ENCODE measurements around the gene CMYA5. TPM values are rescaled to one million over a fixed set of nuclear protein-coding genes. Genes with fewer than 3 reads are reported as not detected.

CMYA5 gene
- 1 to 10 TPM; 1.6 to 5.6 TPM for total RNA-seq

DNA sequence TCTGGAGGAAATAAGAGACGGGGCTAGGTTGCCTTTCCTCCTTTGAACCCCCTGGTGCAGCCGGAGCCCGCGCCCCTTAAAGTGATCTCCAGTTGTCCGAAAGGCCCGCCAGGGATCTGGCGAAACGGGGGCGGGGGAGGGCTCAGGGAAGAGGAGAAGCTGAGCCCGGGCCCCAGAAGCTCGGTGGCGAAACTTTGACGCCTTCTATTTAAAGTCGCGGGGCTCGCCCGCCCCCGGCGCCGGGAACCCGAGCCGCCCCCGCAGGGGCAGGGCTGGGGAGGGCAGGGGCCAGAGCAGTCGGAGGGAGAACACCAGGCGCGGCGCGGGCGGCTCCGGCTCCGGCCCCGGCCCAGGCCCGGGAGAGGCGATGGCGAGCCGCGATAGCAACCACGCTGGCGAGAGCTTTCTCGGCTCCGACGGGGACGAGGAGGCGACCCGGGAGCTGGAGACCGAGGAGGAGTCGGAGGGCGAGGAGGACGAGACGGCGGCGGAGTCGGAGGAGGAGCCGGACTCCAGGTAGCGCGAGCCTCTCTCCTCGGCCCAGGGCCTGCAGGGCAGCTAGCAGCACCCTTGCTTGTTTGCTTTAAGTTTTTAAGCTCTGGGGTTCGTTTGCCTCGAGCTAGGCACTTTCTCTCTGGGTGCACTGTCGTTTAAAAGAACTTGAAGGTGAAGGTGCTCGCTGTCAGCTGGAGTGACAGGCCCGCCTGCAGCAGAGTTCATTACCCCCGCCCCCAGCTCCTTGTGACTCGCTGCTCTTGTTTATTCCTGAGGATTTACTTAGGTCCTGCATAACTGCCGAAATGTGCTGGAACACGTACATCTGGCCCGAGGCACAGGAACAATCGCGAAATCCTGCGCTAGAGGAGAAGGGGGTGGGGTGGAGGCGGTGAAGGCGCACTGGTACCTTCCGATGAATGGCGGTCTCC, at the start of gene CMYA5:
Gene CMYA5 (plus strand): TSS at position 296 of the 926 bp plus-strand sequence. CDS start 72 bp downstream, at position 368.
- H3K27ac ChIP-seq = peak within 1 kb of the TSS in 1 of 2 donors; percentile 59
- no peaks in the 10 kb centered on the region for H3K27me3 ChIP-seq (replicated peaks; ENCODE audit: insufficient read depth)
- H3K4me1 ChIP-seq (ENCODE audit: control insufficient read depth in 1 of 2, low read depth in 2 of 2) = peaks cover 0 to 6% of the 10 kb centered on the region in 2 donors
- TF ChIP-seq CTCF (IDR thresholded peaks at IDR 0.05) = no peak
- H3K4me3 ChIP-seq = peak within 1 kb of the TSS; percentile 76
- no peaks in the 10 kb centered on the region for H3K9me3 ChIP-seq
- DNase-seq (ENCODE audit: low spot score) (no peak), ATAC-seq (ENCODE audit: insufficient number of reproducible peaks, low FRiP score, low read depth) (peak; percentile 63)
- H3K36me3 ChIP-seq = no peaks in the 10 kb centered on the region

GRCh38 chr5:79640571-79641055, 49.0 kb upstream of the CMYA5 start:
- ATAC-seq (ENCODE audit: insufficient number of reproducible peaks, low FRiP score, low read depth) (no peak), DNase-seq (ENCODE audit: low spot score) (no peak)
- Histone ChIP-seq H3K36me3 (peaks cover 13% of the 10 kb centered on the region), H3K4me3 (no peak overlapping the region), H3K27me3 (replicated peaks; ENCODE audit: insufficient read depth) (no peaks in the 10 kb centered on the region), H3K4me1 (ENCODE audit: control insufficient read depth in 1 of 2, low read depth in 2 of 2) (peaks cover 0 to 3% of the 10 kb centered on the region in 2 donors), H3K27ac (no peak overlapping the region), H3K9me3 (no peaks in the 10 kb centered on the region)
- no peak for TF ChIP-seq CTCF (IDR thresholded peaks at IDR 0.05)

DNA sequence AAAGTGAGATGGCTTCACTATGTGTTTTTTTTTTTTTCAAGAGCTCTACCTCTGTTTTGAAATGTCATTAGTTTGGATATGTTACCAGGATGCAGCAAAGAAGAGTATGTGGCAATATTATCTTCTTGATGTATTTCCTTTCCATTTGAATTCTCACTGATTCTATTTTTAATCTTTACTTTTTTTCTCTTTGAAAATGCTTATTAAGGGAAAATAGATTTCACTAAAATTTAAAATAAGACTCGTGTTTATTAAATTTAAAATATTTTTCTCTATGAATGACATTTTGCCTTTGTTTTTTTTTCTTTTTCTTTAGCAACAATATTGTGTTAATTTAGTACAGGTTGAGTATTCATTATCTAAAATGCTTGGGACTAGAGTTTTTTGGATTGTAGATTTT, 48.2 kb upstream of the CMYA5 start:
- Histone ChIP-seq H3K4me1 (ENCODE audit: control insufficient read depth in 1 of 2, low read depth in 2 of 2) (peaks cover 0 to 1% of the 10 kb centered on the region in 2 donors), H3K27me3 (replicated peaks; ENCODE audit: insufficient read depth) (no peaks in the 10 kb centered on the region), H3K4me3 (no peak overlapping the region), H3K27ac (no peak overlapping the region), H3K36me3 (peaks cover 20% of the 10 kb centered on the region), H3K9me3 (no peaks in the 10 kb centered on the region)
- ATAC-seq (ENCODE audit: insufficient number of reproducible peaks, low FRiP score, low read depth) (no peak), DNase-seq (ENCODE audit: low spot score) (no peak)
- TF ChIP-seq CTCF (IDR thresholded peaks at IDR 0.05) = no peak

DNA sequence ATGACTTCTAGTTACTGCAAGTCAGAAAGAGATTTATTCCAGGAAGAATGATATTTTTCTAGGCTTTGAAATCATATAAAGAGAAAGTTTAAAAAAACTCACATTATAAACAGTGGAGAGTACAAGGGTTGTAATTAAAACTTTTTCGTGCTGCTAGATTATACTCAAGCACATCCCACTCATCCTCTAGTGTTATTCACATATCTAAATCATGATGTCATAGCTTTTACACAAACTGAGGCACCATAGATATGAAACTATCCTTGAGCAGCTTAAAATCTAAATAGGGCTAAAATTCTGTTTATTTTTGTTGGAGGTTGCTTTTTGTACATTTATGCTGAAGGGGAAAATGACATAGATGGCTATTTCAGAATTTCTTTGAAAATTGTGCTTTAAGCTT, 47.4 kb upstream of the CMYA5 start:
- H3K36me3 ChIP-seq = peaks cover 26% of the 10 kb centered on the region
- H3K4me3 ChIP-seq = no peak overlapping the region
- no peak overlapping the region for H3K27ac ChIP-seq
- H3K9me3 ChIP-seq = no peaks in the 10 kb centered on the region
- TF ChIP-seq CTCF (IDR thresholded peaks at IDR 0.05) = no peak
- no peaks in the 10 kb centered on the region for H3K27me3 ChIP-seq (replicated peaks; ENCODE audit: insufficient read depth)
- ATAC-seq (ENCODE audit: insufficient number of reproducible peaks, low FRiP score, low read depth) (no peak), DNase-seq (ENCODE audit: low spot score) (no peak)
- H3K4me1 ChIP-seq (ENCODE audit: control insufficient read depth in 1 of 2, low read depth in 2 of 2) = no peaks in the 10 kb centered on the region

DNA sequence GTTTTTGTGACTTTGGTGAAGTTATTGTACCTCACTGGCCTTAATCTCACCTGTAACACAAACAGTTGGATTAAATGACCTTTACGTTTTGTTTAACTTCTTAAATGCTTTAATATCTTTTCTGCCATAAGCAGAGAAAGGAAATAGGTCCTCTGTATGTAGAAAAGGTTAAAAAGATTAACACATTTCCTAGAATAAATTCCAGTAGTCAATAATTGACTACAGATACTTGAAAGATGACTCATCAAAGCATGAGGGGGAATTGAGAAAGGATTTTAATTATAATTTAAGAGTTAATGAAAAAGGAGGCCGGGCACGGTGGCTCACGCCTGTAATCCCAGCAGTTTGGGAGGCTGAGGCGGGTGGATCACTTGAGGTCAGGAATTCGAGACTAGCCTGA, 35.8 kb upstream of the CMYA5 start:
- peaks cover 15% of the 10 kb centered on the region for H3K36me3 ChIP-seq
- H3K27ac ChIP-seq = no peak overlapping the region
- H3K27me3 ChIP-seq (replicated peaks; ENCODE audit: insufficient read depth) = no peaks in the 10 kb centered on the region
- no peak for TF ChIP-seq CTCF (IDR thresholded peaks at IDR 0.05)
- H3K4me3 ChIP-seq = no peak overlapping the region
- DNase-seq (ENCODE audit: low spot score) (no peak), ATAC-seq (ENCODE audit: insufficient number of reproducible peaks, low FRiP score, low read depth) (no peak)
- no peaks in the 10 kb centered on the region for H3K9me3 ChIP-seq
- H3K4me1 ChIP-seq (ENCODE audit: control insufficient read depth in 1 of 2, low read depth in 2 of 2) = no peaks in the 10 kb centered on the region
